GM19328 (cell line): ENCODE measurements around the gene ITGA8.
"Not testable (repeated sequence)": the region's sequence is repeated elsewhere in the genome, so short reads cannot be mapped to it uniquely, and the experiment has no call there.

Experiments used
- ATAC-seq: cut with Tn5 transposase; IDR thresholded peaks from one replicate; pipeline ENCODE4 v1.9.1; 2021; ENCODE audit warnings: mild to moderate bottlenecking, moderate library complexity; ENCODE audit not compliant: unreplicated experiment

Gene ITGA8

GRCh38 chr10:15516256-15517085, 203.3 kb downstream of the ITGA8 start:
- no peak for ATAC-seq

GRCh38 chr10:15515202-15515601, 204.5 kb downstream of the ITGA8 start:
- no peak for ATAC-seq

GRCh38 chr10:15510963-15511362, 208.8 kb downstream of the ITGA8 start:
- no peak for ATAC-seq

GRCh38 chr10:15505329-15505728, 214.4 kb downstream of the ITGA8 start:
- no peak for ATAC-seq

- ATAC-seq, result no peak
Observed at GRCh38 chr10:15504101-15504840, 215.5 kb downstream of the ITGA8 start.

GRCh38 chr10:15494850-15495506, 224.7 kb downstream of the ITGA8 start:
- no peak for ATAC-seq

GRCh38 chr10:15491856-15492642, 227.7 kb downstream of the ITGA8 start:
- no peak for ATAC-seq

- ATAC-seq, result no peak
Observed at GRCh38 chr10:15489431-15489830, 230.3 kb downstream of the ITGA8 start.

- ATAC-seq, result no peak
Observed at GRCh38 chr10:15487376-15487775, 232.3 kb downstream of the ITGA8 start.

GRCh38 chr10:15486404-15486803, 233.3 kb downstream of the ITGA8 start:
- ATAC-seq, result no peak

GRCh38 chr10:15485684-15486316, 233.9 kb downstream of the ITGA8 start:
- no peak for ATAC-seq

- no peak for ATAC-seq
Observed at GRCh38 chr10:15485027-15485426, 234.7 kb downstream of the ITGA8 start.

- no peak for ATAC-seq
Observed at GRCh38 chr10:15484128-15484527, 235.6 kb downstream of the ITGA8 start.

GRCh38 chr10:15483215-15484075, 236.3 kb downstream of the ITGA8 start:
- ATAC-seq, result no peak

GRCh38 chr10:15482156-15482555, 237.6 kb downstream of the ITGA8 start:
- no peak for ATAC-seq

- ATAC-seq, result no peak
Observed at GRCh38 chr10:15478950-15479349, 240.8 kb downstream of the ITGA8 start.

GRCh38 chr10:15478429-15478828, 241.3 kb downstream of the ITGA8 start:
- no peak for ATAC-seq

GRCh38 chr10:15476337-15476736, 243.4 kb downstream of the ITGA8 start:
- no peak for ATAC-seq

GRCh38 chr10:15475439-15475838, 244.3 kb downstream of the ITGA8 start:
- not testable (repeated sequence) for ATAC-seq
